ENCODE results near the gene ERC2.

ERC2 gene

GRCh38 chr3:55691141-55691540 lies 777.1 kb downstream of the ERC2 start:
- no peak for DNase-seq

GRCh38 chr3:55690726-55691125 lies 777.5 kb downstream of the ERC2 start:
- peak in 1 of 2 experiments; percentile 43 for DNase-seq

- DNase-seq, result no peak
Measured at GRCh38 chr3:55690177-55690576, 778.1 kb downstream of the ERC2 start.

GRCh38 chr3:55688154-55688553 lies 780.1 kb downstream of the ERC2 start:
- DNase-seq, result no peak

GRCh38 chr3:55687526-55687925 lies 780.7 kb downstream of the ERC2 start:
- DNase-seq, result no peak

- no peak for DNase-seq
Measured at GRCh38 chr3:55686426-55687254, 781.6 kb downstream of the ERC2 start.

GRCh38 chr3:55683666-55684270 lies 784.5 kb downstream of the ERC2 start:
- DNase-seq, result no peak

GRCh38 chr3:55682461-55682860 lies 785.8 kb downstream of the ERC2 start:
- no peak for DNase-seq

- no peak for DNase-seq
Measured at GRCh38 chr3:55678546-55679216, 789.6 kb downstream of the ERC2 start.

- no peak for DNase-seq
Measured at GRCh38 chr3:55676643-55677042, 791.6 kb downstream of the ERC2 start.

GRCh38 chr3:55675478-55675877 lies 792.8 kb downstream of the ERC2 start:
- DNase-seq, result no peak

GRCh38 chr3:55673764-55674163 lies 794.5 kb downstream of the ERC2 start:
- no peak for DNase-seq

- no peak for DNase-seq
Measured at GRCh38 chr3:55669133-55669532, 799.1 kb downstream of the ERC2 start.

- DNase-seq, result no peak
Measured at GRCh38 chr3:55668359-55668758, 799.9 kb downstream of the ERC2 start.

GRCh38 chr3:55664387-55664786 lies 803.9 kb downstream of the ERC2 start:
- DNase-seq, result no peak

GRCh38 chr3:55662683-55663082 lies 805.6 kb downstream of the ERC2 start:
- no peak for DNase-seq

- no peak for DNase-seq
Measured at GRCh38 chr3:55661571-55661970, 806.7 kb downstream of the ERC2 start.

- DNase-seq, result no peak
Measured at GRCh38 chr3:55661141-55661540, 807.1 kb downstream of the ERC2 start.

GRCh38 chr3:55660642-55661041 lies 807.6 kb downstream of the ERC2 start:
- DNase-seq, result no peak

- DNase-seq, result no peak
Measured at GRCh38 chr3:55659701-55660100, 808.6 kb downstream of the ERC2 start.

GRCh38 chr3:55658690-55659562 lies 809.3 kb downstream of the ERC2 start:
- no peak for DNase-seq

- no peak for DNase-seq
Measured at GRCh38 chr3:55658270-55658669, 810.0 kb downstream of the ERC2 start.

GRCh38 chr3:55655544-55655943 lies 812.7 kb downstream of the ERC2 start:
- DNase-seq, result no peak
